ENCODE results near the gene EFEMP1.
A peak's percentile ranks its signal among the peaks of the same experiment; 100 is the strongest.

The EFEMP1 gene

GRCh38 chr2:55962915-55963314, 39.3 kb upstream of the EFEMP1 start:
- no peak for TF ChIP-seq CTCF (conservative IDR thresholded peaks at IDR 0.05; ENCODE audit: low read length)
- no peak for DNase-seq (ENCODE audit: low read depth)
- no peak overlapping the region for H3K4me3 ChIP-seq (ENCODE audit: low read length)

GRCh38 chr2:55961318-55961911, 37.8 kb upstream of the EFEMP1 start:
- peak; percentile 63 for DNase-seq (ENCODE audit: low read depth)
- H3K4me3 ChIP-seq (ENCODE audit: low read length): no peak overlapping the region
- peak; percentile 76 for TF ChIP-seq CTCF (conservative IDR thresholded peaks at IDR 0.05; ENCODE audit: low read length)

GRCh38 chr2:55958756-55959155, 35.2 kb upstream of the EFEMP1 start:
- DNase-seq (ENCODE audit: low read depth): no peak
- no peak for TF ChIP-seq CTCF (conservative IDR thresholded peaks at IDR 0.05; ENCODE audit: low read length)
- no peak overlapping the region for H3K4me3 ChIP-seq (ENCODE audit: low read length)

GRCh38 chr2:55957142-55957541, 33.6 kb upstream of the EFEMP1 start:
- H3K4me3 ChIP-seq (ENCODE audit: low read length): no peak overlapping the region
- no peak for TF ChIP-seq CTCF (conservative IDR thresholded peaks at IDR 0.05; ENCODE audit: low read length)
- no peak for DNase-seq (ENCODE audit: low read depth)

GRCh38 chr2:55954306-55955035, 30.9 kb upstream of the EFEMP1 start:
- DNase-seq (ENCODE audit: low read depth): peak; percentile 79
- no peak for TF ChIP-seq CTCF (conservative IDR thresholded peaks at IDR 0.05; ENCODE audit: low read length)
- no peak overlapping the region for H3K4me3 ChIP-seq (ENCODE audit: low read length)

GRCh38 chr2:55952415-55952814, 28.8 kb upstream of the EFEMP1 start:
- no peak for DNase-seq (ENCODE audit: low read depth)
- no peak overlapping the region for H3K4me3 ChIP-seq (ENCODE audit: low read length)
- TF ChIP-seq CTCF (conservative IDR thresholded peaks at IDR 0.05; ENCODE audit: low read length): no peak

- TF ChIP-seq CTCF (conservative IDR thresholded peaks at IDR 0.05; ENCODE audit: low read length): no peak
- no peak for DNase-seq (ENCODE audit: low read depth)
- H3K4me3 ChIP-seq (ENCODE audit: low read length): no peak overlapping the region
Observed at GRCh38 chr2:55951533-55951932, 28.0 kb upstream of the EFEMP1 start.
